Type B pancreatic cell (in vitro differentiated cells): ENCODE measurements around the gene TRIM34. TPM values are rescaled to one million over a fixed set of nuclear protein-coding genes. Genes with fewer than 3 reads are reported as not detected.
"Not testable (repeated sequence)": the region's sequence is repeated elsewhere in the genome, so short reads cannot be mapped to it uniquely, and the experiment has no call there.

Source experiments
- DNase-seq: peaks from one replicate; pipeline ENCODE4 v3.0.0; 2021; ENCODE audit warnings: mixed read lengths; ENCODE audit not compliant: unreplicated experiment; ENCODE audit errors: extremely low spot score
- H3K27ac Mint-ChIP-seq: 2 replicates; pipeline ENCODE4 v1.8.0; 2021; ENCODE audit warnings: mild to moderate bottlenecking, mixed read lengths
- H3K27me3 Mint-ChIP-seq: 2 replicates; pipeline ENCODE4 v1.8.0; 2021; ENCODE audit warnings: mixed read lengths
- H3K36me3 Mint-ChIP-seq: 2 replicates; pipeline ENCODE4 v1.8.0; 2021; ENCODE audit warnings: mixed read lengths
- H3K4me1 Mint-ChIP-seq: one replicate; pipeline ENCODE4 v1.8.0; 2021; ENCODE audit warnings: mixed read lengths; ENCODE audit not compliant: unreplicated experiment
- H3K4me3 Mint-ChIP-seq: 2 replicates; pipeline ENCODE4 v1.8.0; 2021; ENCODE audit warnings: mild to moderate bottlenecking, mixed read lengths
- H3K9me3 Mint-ChIP-seq: 2 replicates; pipeline ENCODE4 v1.8.0; 2021; ENCODE audit warnings: mixed read lengths
- CTCF ChIP-seq: fragments of 200-600 bp; sonication (generic); conservative IDR thresholded peaks from 2 replicates; pipeline ENCODE4 v1.5.0; 2021; ENCODE audit warnings: antibody characterized with exemption, mild to moderate bottlenecking
- total RNA-seq: library from RNA; stranded (reverse); gene quantifications from 2 replicates; pipeline ENCODE4 v1.2.1, GENCODE V29; 2021; ENCODE audit warnings: low replicate concordance

TRIM34 gene
- total RNA-seq, 1 donor from 2014 or later: 2.4 TPM

GRCh38 chr11:5600374-5600851 lies 24.4 kb upstream of the TRIM34 start:
- Mint-ChIP-seq H3K27ac (no peak overlapping the region), H3K27me3 (no peaks in the 10 kb centered on the region), H3K4me3 (no peak overlapping the region), H3K4me1 (peaks cover 26% of the 10 kb centered on the region), H3K36me3 (no peaks in the 10 kb centered on the region), H3K9me3 (no peaks in the 10 kb centered on the region)
- peak; percentile 78 for TF ChIP-seq CTCF
- DNase-seq: no peak

GRCh38 chr11:5602791-5603190 lies 22.0 kb upstream of the TRIM34 start:
- peak overlapping the region; percentile 36 for H3K27ac Mint-ChIP-seq
- not testable (repeated sequence) for H3K4me3 Mint-ChIP-seq, H3K9me3 Mint-ChIP-seq, H3K4me1 Mint-ChIP-seq, H3K36me3 Mint-ChIP-seq, H3K27me3 Mint-ChIP-seq, DNase-seq

- Mint-ChIP-seq H3K27me3 (no peaks in the 10 kb centered on the region), H3K4me3 (no peak overlapping the region), H3K36me3 (peaks cover 8% of the 10 kb centered on the region), H3K4me1 (peaks cover 5% of the 10 kb centered on the region), H3K9me3 (no peaks in the 10 kb centered on the region), H3K27ac (peak overlapping the region; percentile 36)
- DNase-seq: no peak
- no peak for TF ChIP-seq CTCF
Observed at GRCh38 chr11:5603326-5603725, 21.5 kb upstream of the TRIM34 start.

- H3K4me3 Mint-ChIP-seq: no peak overlapping the region
- peaks cover 9% of the 10 kb centered on the region for H3K36me3 Mint-ChIP-seq
- H3K9me3 Mint-ChIP-seq: no peaks in the 10 kb centered on the region
- no peaks in the 10 kb centered on the region for H3K27me3 Mint-ChIP-seq
- H3K4me1 Mint-ChIP-seq: no peaks in the 10 kb centered on the region
- DNase-seq: no peak
- H3K27ac Mint-ChIP-seq: no peak overlapping the region
- no peak for TF ChIP-seq CTCF
Observed at GRCh38 chr11:5604896-5605295, 19.9 kb upstream of the TRIM34 start.

DNA sequence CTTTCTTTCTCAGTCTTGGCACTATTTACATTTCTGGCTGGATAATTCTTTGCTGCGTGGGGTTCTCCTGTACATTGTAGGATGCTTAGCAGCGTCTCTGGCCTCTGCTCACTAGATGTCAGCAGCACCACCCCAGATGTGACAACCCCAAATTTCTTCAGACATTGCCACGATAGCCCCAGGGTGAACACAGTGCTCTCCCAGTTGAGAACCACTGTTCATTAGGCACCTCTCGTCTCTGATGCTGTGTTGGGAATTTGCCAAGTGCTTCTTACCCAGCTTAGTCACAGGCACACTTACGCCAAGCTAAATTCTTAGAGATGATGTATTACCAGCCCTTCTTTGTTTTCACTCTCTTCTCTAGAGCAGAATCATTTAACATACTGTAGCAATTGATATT lies 19.0 kb upstream of the TRIM34 start:
- no peak for DNase-seq
- H3K36me3 Mint-ChIP-seq: peaks cover 15% of the 10 kb centered on the region
- H3K27me3 Mint-ChIP-seq: no peaks in the 10 kb centered on the region
- H3K4me1 Mint-ChIP-seq: no peaks in the 10 kb centered on the region
- H3K4me3 Mint-ChIP-seq: no peak overlapping the region
- TF ChIP-seq CTCF: no peak
- no peak overlapping the region for H3K27ac Mint-ChIP-seq
- no peaks in the 10 kb centered on the region for H3K9me3 Mint-ChIP-seq

DNA sequence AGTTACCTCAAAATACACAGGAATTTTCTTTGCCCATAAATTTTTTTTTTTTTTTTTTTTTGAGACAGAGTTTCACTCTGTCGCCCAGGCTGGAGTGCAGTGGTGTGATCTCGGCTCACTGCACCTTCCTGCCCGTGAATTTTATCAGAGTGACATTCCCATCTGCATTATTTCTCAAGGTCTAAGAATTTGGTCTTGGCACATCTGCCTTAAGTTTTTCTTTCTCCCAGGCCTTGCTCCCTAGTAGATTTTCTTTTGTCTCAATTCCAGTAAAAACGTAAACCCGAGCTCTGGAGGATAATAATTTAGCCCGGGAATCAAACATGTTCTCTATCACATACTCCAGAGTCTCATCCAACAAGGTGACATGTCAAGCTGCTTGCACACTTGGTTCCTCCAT lies 16.0 kb upstream of the TRIM34 start:
- no peak for TF ChIP-seq CTCF
- Mint-ChIP-seq H3K4me1 (no peaks in the 10 kb centered on the region), H3K36me3 (peaks cover 15% of the 10 kb centered on the region), H3K4me3 (no peak overlapping the region), H3K27me3 (no peaks in the 10 kb centered on the region), H3K27ac (no peak overlapping the region), H3K9me3 (no peaks in the 10 kb centered on the region)
- no peak for DNase-seq
